ENCODE measurements around the gene A3GALT2.
A peak's percentile ranks its signal among the peaks of the same experiment; 100 is the strongest.

Gene A3GALT2

DNA sequence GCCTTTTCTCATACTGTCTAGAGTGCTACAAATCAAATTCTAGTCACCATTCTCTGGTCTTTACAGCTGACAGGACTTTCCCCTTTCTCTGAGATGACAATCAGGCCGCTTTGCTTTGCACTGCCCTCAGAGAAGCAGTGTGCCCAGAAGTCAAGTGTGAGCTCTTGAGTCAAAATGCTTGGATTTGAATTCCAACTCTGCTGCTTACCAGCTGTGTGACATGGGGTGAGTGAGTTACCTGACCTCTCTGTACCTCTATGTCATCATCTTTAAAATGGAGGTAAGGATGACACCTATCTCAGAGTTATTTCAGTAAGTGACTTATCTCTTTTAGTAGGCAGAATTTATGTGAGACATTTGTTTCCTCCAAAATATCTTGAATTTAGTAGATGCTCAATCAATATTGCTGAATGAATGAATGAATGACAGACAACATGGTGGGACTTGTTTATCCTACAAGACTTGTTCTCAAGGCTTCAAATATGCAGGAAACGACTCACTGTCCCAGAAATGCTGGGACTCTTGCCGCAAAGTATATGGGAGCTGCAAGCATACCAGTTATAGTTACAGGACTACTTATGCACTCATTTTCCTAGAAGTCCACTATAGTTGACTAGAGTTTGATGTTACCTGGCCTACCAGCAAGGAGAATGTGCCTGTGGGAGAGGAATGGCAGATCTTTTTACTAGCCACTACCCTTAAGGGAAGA is 38.1 kb upstream of the A3GALT2 start:
- H3K27me3 ChIP-seq (ENCODE audit: insufficient read depth, poor library complexity, severe bottlenecking): no peaks in the 10 kb centered on the region
- peaks cover 9% of the 10 kb centered on the region; the same call in 1 of the 2 replicates for H3K36me3 ChIP-seq (ENCODE audit: low read depth)
- peaks cover 4% of the 10 kb centered on the region for H3K4me1 ChIP-seq (ENCODE audit: insufficient read depth, poor library complexity, severe bottlenecking)
- H3K27ac ChIP-seq (ENCODE audit: poor library complexity, severe bottlenecking): no peak overlapping the region
- H3K4me3 ChIP-seq (ENCODE audit: severe bottlenecking): no peak overlapping the region
- TF ChIP-seq, protein P1, sequence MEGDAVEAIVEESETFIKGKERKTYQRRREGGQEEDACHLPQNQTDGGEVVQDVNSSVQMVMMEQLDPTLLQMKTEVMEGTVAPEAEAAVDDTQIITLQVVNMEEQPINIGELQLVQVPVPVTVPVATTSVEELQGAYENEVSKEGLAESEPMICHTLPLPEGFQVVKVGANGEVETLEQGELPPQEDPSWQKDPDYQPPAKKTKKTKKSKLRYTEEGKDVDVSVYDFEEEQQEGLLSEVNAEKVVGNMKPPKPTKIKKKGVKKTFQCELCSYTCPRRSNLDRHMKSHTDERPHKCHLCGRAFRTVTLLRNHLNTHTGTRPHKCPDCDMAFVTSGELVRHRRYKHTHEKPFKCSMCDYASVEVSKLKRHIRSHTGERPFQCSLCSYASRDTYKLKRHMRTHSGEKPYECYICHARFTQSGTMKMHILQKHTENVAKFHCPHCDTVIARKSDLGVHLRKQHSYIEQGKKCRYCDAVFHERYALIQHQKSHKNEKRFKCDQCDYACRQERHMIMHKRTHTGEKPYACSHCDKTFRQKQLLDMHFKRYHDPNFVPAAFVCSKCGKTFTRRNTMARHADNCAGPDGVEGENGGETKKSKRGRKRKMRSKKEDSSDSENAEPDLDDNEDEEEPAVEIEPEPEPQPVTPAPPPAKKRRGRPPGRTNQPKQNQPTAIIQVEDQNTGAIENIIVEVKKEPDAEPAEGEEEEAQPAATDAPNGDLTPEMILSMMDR (IDR thresholded peaks at IDR 0.05; ENCODE audit: poor library complexity, severe bottlenecking): no peak
- H3K9me3 ChIP-seq (ENCODE audit: severe bottlenecking): no peaks in the 10 kb centered on the region
- DNase-seq (ENCODE audit: low spot score) (no peak), ATAC-seq (ENCODE audit: low read depth) (peak; percentile 54; the same call in 2 of the 3 replicates)

DNA sequence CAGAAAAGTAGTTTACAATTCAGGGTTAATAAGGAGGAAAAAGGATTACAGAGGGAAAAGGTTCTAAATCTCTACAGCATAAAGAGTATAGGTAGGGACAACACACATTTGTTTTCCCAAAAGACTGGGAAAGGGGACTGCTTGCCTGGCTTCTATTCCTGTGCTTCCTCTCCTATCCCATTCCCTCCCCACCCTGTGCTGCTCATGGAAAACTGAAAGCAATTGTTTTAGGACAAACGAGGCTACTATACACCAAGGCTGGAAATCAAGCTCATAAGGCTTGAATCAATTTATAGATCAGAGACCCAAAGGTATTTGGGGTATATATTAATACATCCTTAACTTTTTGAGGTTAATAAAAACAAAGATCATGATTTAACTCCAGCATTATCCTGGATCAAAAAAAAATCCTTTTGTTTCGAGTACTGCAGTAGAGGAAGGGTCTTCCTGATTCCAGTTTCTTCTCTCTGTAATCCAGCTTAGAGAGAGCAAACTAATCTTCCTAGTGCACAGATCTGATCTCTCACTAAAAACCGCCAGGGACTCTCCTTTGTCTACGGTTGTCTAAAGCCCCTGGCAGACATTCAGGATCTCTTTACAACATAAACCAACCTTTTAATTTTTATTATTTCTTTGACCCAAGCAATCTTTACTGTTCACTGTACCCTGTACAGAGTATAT is 37.4 kb upstream of the A3GALT2 start:
- ATAC-seq (ENCODE audit: low read depth) (no peak), DNase-seq (ENCODE audit: low spot score) (no peak)
- peaks cover 4% of the 10 kb centered on the region for H3K4me1 ChIP-seq (ENCODE audit: insufficient read depth, poor library complexity, severe bottlenecking)
- peaks cover 9% of the 10 kb centered on the region; the same call in 1 of the 2 replicates for H3K36me3 ChIP-seq (ENCODE audit: low read depth)
- TF ChIP-seq, protein P1 (IDR thresholded peaks at IDR 0.05; ENCODE audit: poor library complexity, severe bottlenecking): no peak
- H3K27me3 ChIP-seq (ENCODE audit: insufficient read depth, poor library complexity, severe bottlenecking): no peaks in the 10 kb centered on the region
- H3K4me3 ChIP-seq (ENCODE audit: severe bottlenecking): no peak overlapping the region
- H3K27ac ChIP-seq (ENCODE audit: poor library complexity, severe bottlenecking): no peak overlapping the region
- H3K9me3 ChIP-seq (ENCODE audit: severe bottlenecking): no peaks in the 10 kb centered on the region

DNA sequence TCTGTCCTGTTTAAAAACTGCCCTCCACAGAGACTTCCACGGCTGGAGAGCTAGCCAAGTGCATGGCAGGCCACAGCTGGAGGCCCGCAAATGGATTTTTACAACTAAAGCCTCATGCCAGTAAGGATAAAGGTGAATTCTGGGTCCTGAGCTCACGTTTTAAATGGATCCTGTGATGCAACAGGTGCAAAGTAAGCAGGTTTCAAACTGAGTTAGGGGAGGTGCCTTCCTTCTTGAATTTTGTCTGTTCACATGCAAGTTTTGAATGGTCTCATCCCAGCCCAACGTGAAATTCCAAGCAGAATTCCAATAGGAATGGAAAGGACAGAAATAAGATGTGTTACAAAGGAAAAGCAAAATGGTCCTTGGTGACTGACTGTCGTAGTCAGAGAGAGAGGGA is 36.2 kb upstream of the A3GALT2 start:
- no peak for DNase-seq (ENCODE audit: low spot score)
- Histone ChIP-seq H3K4me3 (ENCODE audit: severe bottlenecking) (no peak overlapping the region), H3K36me3 (ENCODE audit: low read depth) (peaks cover 6% of the 10 kb centered on the region; the same call in 1 of the 2 replicates), H3K9me3 (ENCODE audit: severe bottlenecking) (no peaks in the 10 kb centered on the region), H3K4me1 (ENCODE audit: insufficient read depth, poor library complexity, severe bottlenecking) (peaks cover 4% of the 10 kb centered on the region), H3K27ac (ENCODE audit: poor library complexity, severe bottlenecking) (no peak overlapping the region), H3K27me3 (ENCODE audit: insufficient read depth, poor library complexity, severe bottlenecking) (no peaks in the 10 kb centered on the region)
- ATAC-seq (ENCODE audit: low read depth): no peak
- TF ChIP-seq, protein P1 (IDR thresholded peaks at IDR 0.05; ENCODE audit: poor library complexity, severe bottlenecking): no peak

DNA sequence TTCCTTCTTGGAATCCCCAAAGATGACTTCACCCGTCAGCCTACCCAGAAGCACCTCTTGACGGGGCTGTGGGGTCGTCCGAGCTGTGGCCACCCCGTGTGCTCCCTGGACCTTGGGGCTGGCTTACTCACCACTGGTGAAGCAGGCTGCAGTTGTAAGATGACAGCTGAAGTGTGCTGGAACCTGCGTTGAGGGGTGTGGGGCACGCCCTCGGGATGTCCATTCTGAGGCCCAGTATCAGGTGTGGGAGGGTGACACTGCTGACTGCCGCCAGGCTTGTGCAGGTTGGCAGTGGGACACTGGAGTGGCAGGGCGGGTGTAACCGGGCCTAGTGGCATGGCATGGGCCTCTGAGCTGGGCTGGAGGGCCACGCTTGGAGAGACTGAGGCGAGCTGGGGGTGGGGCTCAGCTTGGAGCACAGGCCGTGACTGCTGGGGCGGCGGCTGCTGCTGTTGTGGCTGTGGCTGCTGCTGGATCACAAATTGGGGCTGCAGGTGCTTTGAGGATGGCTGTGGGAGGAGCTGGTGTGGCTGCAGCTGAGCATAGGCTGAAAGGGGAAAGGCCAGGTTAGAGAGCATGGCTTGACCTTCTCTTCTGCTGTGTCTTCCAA is 33.9 kb upstream of the A3GALT2 start:
- DNase-seq (ENCODE audit: low spot score) (no peak), ATAC-seq (ENCODE audit: low read depth) (no peak)
- H3K27me3 ChIP-seq (ENCODE audit: insufficient read depth, poor library complexity, severe bottlenecking): no peaks in the 10 kb centered on the region
- H3K27ac ChIP-seq (ENCODE audit: poor library complexity, severe bottlenecking): no peak overlapping the region
- no peak overlapping the region for H3K4me3 ChIP-seq (ENCODE audit: severe bottlenecking)
- no peaks in the 10 kb centered on the region for H3K9me3 ChIP-seq (ENCODE audit: severe bottlenecking)
- TF ChIP-seq, protein P1 (IDR thresholded peaks at IDR 0.05; ENCODE audit: poor library complexity, severe bottlenecking): no peak
- peaks cover 4% of the 10 kb centered on the region for H3K4me1 ChIP-seq (ENCODE audit: insufficient read depth, poor library complexity, severe bottlenecking)
- no peaks in the 10 kb centered on the region; the same call in 1 of the 2 replicates for H3K36me3 ChIP-seq (ENCODE audit: low read depth)

Measured in RWPE2 (cell line).